Ascending aorta (tissue), 2 donors: Measurements from ENCODE around the gene LTBP1. TPM values are rescaled to one million over a fixed set of nuclear protein-coding genes. Genes with fewer than 3 reads are reported as not detected.

Experiments used
- DNase-seq, 2 donors: peaks; one replicate each; pipeline ENCODE4 v3.0.0-alpha.2; 2019; ENCODE audit warnings: low spot score in 2 of 2
- H3K27ac ChIP-seq, 2 donors: fragments of 200-600 bp; sonication (generic); one replicate each; pipeline ENCODE4 v1.5.1; 2016 to 2017; ENCODE audit warnings: mild to moderate bottlenecking in 1 of 2
- H3K27me3 ChIP-seq: fragments of 200-600 bp; sonication (generic); one replicate; pipeline ENCODE4 v1.5.1; 2017
- H3K36me3 ChIP-seq, 2 donors: fragments of 200-600 bp; sonication (generic); one replicate each; pipeline ENCODE4 v1.5.1; 2016
- H3K4me1 ChIP-seq, 2 donors: fragments of 200-600 bp; sonication (generic); one replicate each; pipeline ENCODE4 v1.5.1; 2016 to 2017; ENCODE audit warnings: mild to moderate bottlenecking in 1 of 2
- H3K4me3 ChIP-seq, 2 donors: fragments of 200-600 bp; sonication (generic); one replicate each; pipeline ENCODE4 v1.5.1; 2016 to 2017; ENCODE audit warnings: mild to moderate bottlenecking in 1 of 2
- H3K9me3 ChIP-seq, 2 donors: fragments of 200-600 bp; sonication (generic); one replicate each; pipeline ENCODE4 v1.5.1; 2016
- intact Hi-C: fragments of 100-400 bp; cut with DNase I; formaldehyde crosslinking; loops from one replicate; pipeline ENCODE4 v1.15.1; 2023
- total RNA-seq: library from RNA; depleted of rRNA; stranded (reverse); fragments of >200 nt; gene quantifications from one replicate; pipeline ENCODE4 v1.1.0, GENCODE V29; 2016
- TF ChIP-seq, protein P1 (sequence below), 3 experiments: fragments of 200-600 bp in 2 of 3; fragments of 450-650 bp in 1 of 3; sonication (generic) in 2 of 3; IDR thresholded peaks; one replicate each; pipeline ENCODE4 v1.5.1; 2016 to 2019; ENCODE audit warnings: antibody characterized with exemption in 3 of 3, mild to moderate bottlenecking in 1 of 3, moderate library complexity in 1 of 3

LTBP1 gene
- total RNA-seq, 1 donor from 2014 or later, result 295 TPM

DNA sequence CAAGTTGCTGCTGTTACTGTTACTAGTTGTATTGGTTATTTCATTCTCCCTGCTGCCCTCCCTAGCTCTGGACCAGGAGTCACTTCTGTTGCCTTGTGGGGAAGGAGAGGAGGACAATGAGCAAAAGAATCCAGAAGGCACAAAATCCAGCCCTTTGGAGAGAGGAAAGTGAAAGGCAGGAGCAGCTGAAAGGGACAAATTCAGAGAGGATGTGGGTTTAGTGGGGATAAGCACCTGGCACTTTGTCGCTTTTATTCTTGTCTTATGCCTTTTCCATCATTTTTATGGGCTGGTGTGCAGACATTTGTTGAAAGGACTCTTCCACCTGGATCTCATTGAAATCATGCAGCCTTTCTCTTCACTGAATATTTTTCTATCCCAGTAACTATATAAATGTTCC lies 24.3 kb upstream of the LTBP1 start:
- intact Hi-C loops, result no loop called here
- H3K4me1 ChIP-seq, result no peaks in the 10 kb centered on the region
- DNase-seq, result no peak
- TF ChIP-seq, protein P1, sequence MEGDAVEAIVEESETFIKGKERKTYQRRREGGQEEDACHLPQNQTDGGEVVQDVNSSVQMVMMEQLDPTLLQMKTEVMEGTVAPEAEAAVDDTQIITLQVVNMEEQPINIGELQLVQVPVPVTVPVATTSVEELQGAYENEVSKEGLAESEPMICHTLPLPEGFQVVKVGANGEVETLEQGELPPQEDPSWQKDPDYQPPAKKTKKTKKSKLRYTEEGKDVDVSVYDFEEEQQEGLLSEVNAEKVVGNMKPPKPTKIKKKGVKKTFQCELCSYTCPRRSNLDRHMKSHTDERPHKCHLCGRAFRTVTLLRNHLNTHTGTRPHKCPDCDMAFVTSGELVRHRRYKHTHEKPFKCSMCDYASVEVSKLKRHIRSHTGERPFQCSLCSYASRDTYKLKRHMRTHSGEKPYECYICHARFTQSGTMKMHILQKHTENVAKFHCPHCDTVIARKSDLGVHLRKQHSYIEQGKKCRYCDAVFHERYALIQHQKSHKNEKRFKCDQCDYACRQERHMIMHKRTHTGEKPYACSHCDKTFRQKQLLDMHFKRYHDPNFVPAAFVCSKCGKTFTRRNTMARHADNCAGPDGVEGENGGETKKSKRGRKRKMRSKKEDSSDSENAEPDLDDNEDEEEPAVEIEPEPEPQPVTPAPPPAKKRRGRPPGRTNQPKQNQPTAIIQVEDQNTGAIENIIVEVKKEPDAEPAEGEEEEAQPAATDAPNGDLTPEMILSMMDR (IDR thresholded peaks at IDR 0.05), result no peak
- H3K36me3 ChIP-seq, result no peaks in the 10 kb centered on the region
- H3K9me3 ChIP-seq, result no peaks in the 10 kb centered on the region
- H3K4me3 ChIP-seq, result no peak overlapping the region
- H3K27me3 ChIP-seq, result no peaks in the 10 kb centered on the region
- H3K27ac ChIP-seq, result no peak overlapping the region

DNA sequence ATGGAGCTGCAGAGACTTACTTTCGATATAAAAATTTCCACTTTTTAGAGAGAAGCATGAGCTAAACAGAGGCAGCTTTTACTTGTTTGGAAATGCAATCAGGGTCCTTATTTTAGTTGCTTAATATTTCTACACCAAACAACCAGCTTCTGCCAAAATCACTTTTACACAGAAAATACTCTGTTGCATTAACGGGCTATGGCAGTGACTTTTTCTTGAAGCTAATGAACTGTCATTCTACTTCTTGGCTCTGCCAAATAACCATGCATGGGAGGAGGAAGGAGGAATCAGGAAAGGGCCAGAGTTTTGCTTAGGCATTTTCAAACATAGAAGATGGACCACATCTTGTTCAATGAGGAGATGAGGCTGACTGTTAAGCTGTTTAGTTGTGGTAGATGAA lies 23.6 kb upstream of the LTBP1 start:
- H3K27me3 ChIP-seq, result no peaks in the 10 kb centered on the region
- TF ChIP-seq, protein P1 (IDR thresholded peaks at IDR 0.05), result no peak
- no peak for DNase-seq
- H3K9me3 ChIP-seq, result no peaks in the 10 kb centered on the region
- H3K4me3 ChIP-seq, result no peak overlapping the region
- H3K4me1 ChIP-seq, result no peaks in the 10 kb centered on the region
- H3K27ac ChIP-seq, result no peak overlapping the region
- intact Hi-C loops, result no loop called here
- no peaks in the 10 kb centered on the region for H3K36me3 ChIP-seq

DNA sequence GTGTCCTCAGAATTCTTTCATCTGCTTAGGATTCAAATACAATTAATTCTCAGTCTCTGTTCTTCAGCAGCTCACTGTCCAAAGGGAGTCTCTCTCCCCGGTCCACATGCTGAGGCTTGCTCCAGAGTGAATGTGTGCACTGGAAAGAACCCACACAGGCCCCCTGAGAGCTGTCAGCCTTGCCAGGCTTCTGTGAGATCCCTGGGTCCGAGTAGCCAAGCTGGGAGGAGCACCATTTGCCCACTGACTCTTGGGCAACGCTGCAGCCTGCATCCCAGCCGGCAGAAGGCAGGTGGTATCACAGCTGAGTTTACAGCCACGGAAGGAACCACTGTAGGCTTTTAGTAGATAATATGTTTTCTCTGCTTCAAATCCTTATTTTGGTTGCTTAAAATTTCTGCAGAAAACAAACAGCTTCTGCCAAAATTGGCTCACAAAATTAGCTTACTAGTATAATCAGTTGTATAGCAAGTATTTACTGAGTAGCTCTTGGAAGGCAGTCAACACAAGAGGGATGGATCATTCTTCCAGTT lies 21.4 kb upstream of the LTBP1 start:
- TF ChIP-seq, protein P1 (IDR thresholded peaks at IDR 0.05), result no peak
- H3K4me1 ChIP-seq, result no peaks in the 10 kb centered on the region
- intact Hi-C loops, result no loop called here
- H3K36me3 ChIP-seq, result no peaks in the 10 kb centered on the region
- no peak overlapping the region for H3K4me3 ChIP-seq
- no peak for DNase-seq
- H3K27me3 ChIP-seq, result no peaks in the 10 kb centered on the region
- no peak overlapping the region for H3K27ac ChIP-seq
- no peaks in the 10 kb centered on the region for H3K9me3 ChIP-seq

DNA sequence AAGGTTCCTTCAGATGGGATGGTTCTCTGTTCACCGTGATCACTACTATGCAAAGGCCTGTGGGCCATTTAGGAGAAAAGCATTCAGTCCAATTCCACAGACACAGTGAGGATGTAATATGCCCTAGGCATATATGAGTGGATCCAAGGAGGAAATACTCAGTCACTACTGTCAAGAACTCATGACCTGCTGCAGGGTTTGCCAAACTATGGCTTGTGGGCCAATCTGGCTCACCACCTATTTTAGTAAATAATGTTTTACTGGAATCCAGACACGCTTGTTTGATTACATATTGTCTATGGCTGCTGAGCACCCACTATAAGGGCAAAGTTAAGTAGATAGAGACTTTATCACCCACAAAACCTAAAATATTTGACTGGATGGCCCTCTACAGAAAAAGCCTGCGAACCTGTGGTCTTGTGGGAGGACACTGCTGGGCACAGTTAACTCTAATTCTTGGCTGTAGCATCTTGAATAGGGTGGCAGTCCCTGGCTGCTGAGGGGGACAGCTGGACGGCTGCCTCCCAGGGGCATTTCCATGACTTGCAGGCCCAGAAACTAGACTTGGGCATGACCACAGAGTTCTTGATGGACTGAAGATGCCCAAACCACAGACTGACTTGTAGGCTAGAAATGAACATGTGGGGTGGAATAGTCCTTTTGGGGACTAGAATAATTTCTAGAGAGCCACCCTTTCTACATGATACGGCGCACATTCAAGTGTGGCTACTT lies 20.6 kb upstream of the LTBP1 start:
- no peak for DNase-seq
- no peaks in the 10 kb centered on the region for H3K9me3 ChIP-seq
- TF ChIP-seq, protein P1 (IDR thresholded peaks at IDR 0.05), result no peak
- no peak overlapping the region for H3K27ac ChIP-seq
- no peak overlapping the region for H3K4me3 ChIP-seq
- H3K36me3 ChIP-seq, result no peaks in the 10 kb centered on the region
- no peaks in the 10 kb centered on the region for H3K4me1 ChIP-seq
- intact Hi-C loops, result no loop called here
- no peaks in the 10 kb centered on the region for H3K27me3 ChIP-seq

DNA sequence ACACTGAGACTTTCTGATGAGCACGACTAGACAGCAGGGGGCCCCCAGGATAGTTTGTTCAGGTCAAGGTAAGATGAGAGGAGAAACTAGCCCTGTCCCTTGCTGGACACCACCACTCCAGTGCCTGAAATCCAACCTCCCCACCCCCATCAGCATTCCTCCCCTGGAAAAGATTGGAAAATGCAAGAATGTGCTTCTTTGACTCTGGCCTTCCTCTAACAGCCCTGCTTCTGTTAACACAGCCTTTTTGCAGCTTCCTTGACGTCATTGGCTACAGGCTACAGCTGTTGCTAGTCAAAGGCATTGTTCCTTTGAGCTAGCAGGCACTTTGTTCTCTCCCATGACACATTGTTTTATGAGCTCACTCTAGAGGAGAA lies 20.1 kb upstream of the LTBP1 start:
- Histone ChIP-seq H3K36me3 (no peaks in the 10 kb centered on the region), H3K4me3 (no peak overlapping the region), H3K27ac (no peak overlapping the region), H3K4me1 (no peaks in the 10 kb centered on the region), H3K27me3 (no peaks in the 10 kb centered on the region), H3K9me3 (no peaks in the 10 kb centered on the region)
- intact Hi-C loops, result no loop called here
- TF ChIP-seq, protein P1 (IDR thresholded peaks at IDR 0.05), result no peak
- DNase-seq, result no peak
